WI38 (cell line): Measurements from ENCODE around the gene CHST13.

Experiments
- H3K4me3 ChIP-seq: 2 replicates; pipeline ENCODE4 v1.5.1; 2011; ENCODE audit warnings: low read depth, mild to moderate bottlenecking, control low read depth, low read length
- TF ChIP-seq, protein P1 (sequence below): IDR thresholded peaks from 2 replicates; pipeline ENCODE4 v1.5.1; 2012; ENCODE audit warnings: low read depth, mild to moderate bottlenecking, control low read depth, low read length

The CHST13 gene

GRCh38 chr3:126501736-126502135 is 22.2 kb upstream of the CHST13 start:
- no peak overlapping the region for H3K4me3 ChIP-seq
- TF ChIP-seq, protein P1, sequence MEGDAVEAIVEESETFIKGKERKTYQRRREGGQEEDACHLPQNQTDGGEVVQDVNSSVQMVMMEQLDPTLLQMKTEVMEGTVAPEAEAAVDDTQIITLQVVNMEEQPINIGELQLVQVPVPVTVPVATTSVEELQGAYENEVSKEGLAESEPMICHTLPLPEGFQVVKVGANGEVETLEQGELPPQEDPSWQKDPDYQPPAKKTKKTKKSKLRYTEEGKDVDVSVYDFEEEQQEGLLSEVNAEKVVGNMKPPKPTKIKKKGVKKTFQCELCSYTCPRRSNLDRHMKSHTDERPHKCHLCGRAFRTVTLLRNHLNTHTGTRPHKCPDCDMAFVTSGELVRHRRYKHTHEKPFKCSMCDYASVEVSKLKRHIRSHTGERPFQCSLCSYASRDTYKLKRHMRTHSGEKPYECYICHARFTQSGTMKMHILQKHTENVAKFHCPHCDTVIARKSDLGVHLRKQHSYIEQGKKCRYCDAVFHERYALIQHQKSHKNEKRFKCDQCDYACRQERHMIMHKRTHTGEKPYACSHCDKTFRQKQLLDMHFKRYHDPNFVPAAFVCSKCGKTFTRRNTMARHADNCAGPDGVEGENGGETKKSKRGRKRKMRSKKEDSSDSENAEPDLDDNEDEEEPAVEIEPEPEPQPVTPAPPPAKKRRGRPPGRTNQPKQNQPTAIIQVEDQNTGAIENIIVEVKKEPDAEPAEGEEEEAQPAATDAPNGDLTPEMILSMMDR = no peak

DNA sequence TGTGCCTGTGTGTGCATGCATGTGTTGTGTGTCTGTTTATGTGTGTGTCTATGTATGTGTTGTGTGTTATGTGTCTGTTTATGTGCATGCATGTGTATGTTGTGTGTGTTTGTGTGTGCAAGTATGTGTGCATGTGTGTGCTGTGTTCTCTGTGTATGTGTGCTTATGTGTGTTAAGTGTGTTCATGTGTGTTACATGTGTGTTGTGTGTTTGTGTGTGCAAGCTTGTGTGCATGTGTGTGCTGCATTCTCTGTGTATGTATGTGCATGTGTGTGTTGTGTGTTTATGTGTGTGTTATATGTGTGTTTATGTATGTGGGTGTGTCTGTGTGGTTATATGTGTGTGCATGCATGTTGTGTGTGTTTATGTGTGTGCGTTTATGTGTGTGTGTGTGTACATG is 21.3 kb upstream of the CHST13 start:
- no peak overlapping the region for H3K4me3 ChIP-seq
- TF ChIP-seq, protein P1 = no peak

- TF ChIP-seq, protein P1 = no peak
- no peak overlapping the region for H3K4me3 ChIP-seq
Measured at GRCh38 chr3:126503701-126504100, 20.3 kb upstream of the CHST13 start.

DNA sequence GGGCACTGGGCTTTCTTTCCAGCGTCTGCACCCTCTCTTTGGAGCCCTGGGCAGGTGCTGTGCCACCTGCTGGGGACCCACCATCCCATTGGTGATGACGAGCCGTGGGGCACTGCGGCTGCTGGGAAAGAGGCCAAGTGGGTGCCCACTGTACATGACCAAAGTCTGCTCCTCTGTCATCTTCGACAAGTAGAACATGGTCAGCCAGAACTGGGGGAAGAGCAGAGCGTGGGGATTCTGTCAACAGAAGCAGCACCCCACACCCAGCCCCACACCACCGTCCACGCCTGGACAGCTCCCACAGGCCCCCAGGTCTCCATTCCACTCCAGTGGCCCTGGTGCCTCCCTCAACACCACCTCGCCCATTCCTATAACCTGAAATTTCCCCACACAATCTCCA is 16.1 kb upstream of the CHST13 start:
- no peak overlapping the region for H3K4me3 ChIP-seq
- TF ChIP-seq, protein P1 = no peak

DNA sequence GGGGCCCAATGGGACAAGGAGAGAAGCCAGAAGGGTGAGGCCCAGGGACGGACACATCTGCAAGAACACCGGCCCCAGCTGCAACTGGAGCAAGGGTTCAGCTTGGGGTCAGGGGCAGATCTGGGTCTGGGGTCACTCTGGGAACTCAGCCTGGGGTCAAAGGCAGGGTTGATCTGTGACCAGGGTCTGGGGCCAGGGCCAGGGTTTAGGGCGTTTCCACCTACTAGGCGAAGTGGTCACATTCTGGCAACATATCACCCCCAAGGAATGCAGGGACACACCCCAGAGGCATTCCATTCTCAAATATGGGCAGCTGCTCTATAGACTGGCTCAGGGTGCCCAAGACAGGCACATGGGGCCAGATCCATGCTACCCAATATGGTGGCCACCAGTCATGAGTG is 15.4 kb upstream of the CHST13 start:
- H3K4me3 ChIP-seq = no peak overlapping the region
- TF ChIP-seq, protein P1 = no peak

DNA sequence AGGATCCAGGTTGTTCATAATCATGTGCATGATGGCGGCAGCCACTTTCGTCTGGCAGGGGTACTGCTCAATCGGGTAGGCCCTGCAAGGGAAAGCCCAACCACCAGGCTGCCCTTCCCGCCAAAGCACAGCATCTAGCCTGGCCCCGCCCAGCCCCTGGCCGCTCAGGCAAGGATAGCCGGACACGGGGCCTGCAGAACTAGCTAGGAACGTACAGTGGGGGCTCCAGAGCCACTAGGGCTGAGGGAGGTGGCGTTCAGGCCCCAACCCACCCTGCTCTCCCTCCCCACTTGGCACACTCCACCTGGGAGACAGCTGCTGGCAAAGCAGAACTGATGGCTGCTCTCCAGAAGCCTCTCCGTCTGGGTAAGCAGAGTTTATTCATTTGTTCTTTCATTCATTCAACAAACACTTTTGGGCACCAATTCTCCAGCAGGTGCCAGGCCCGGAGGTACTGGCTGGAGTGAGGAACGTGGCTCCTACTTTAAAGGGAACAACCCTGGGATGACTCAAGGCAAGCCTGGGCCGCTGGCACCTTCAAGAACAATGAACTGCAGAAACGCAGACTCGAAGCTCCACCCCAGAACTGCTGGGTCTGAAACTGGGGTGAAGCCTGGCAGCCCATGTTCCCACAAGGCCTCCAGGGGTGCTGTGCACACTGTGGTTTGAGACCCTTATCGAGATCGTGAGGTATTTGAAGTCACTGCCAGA is 14.2 kb upstream of the CHST13 start:
- TF ChIP-seq, protein P1 = no peak
- no peak overlapping the region for H3K4me3 ChIP-seq

GRCh38 chr3:126510308-126510910 is 13.5 kb upstream of the CHST13 start:
- no peak overlapping the region for H3K4me3 ChIP-seq
- TF ChIP-seq, protein P1 = no peak
